ENCODE data around the gene C10orf71. TPM values are rescaled to one million over a fixed set of nuclear protein-coding genes. Genes with fewer than 3 reads are reported as not detected.

C10orf71 gene
- polyA plus RNA-seq, 2 of the 4 experiments (the other 2 are of a cell fraction) = not detected

- TF ChIP-seq CEBPB (IDR thresholded peaks at IDR 0.05) = no peak
- TF ChIP-seq RARB (CRISPR knock-in tag; IDR thresholded peaks at IDR 0.05) = no peak
- no peak for TF ChIP-seq HOXB13 (CRISPR knock-in tag; IDR thresholded peaks at IDR 0.05; ENCODE audit: low read depth)
- TF ChIP-seq ZSCAN20 (CRISPR knock-in tag; IDR thresholded peaks at IDR 0.05) = no peak
- no peak for TF ChIP-seq EHMT2 (IDR thresholded peaks at IDR 0.05; ENCODE audit: low read depth)
- no peak for TF ChIP-seq FOSB (CRISPR knock-in tag; IDR thresholded peaks at IDR 0.05)
- TF ChIP-seq ESRRA (IDR thresholded peaks at IDR 0.05; ENCODE audit: borderline replicate concordance, low read length) = no peak
- no peak for TF ChIP-seq ELK1 (IDR thresholded peaks at IDR 0.05; ENCODE audit: low read depth, low read length)
- TF ChIP-seq, protein P1, sequence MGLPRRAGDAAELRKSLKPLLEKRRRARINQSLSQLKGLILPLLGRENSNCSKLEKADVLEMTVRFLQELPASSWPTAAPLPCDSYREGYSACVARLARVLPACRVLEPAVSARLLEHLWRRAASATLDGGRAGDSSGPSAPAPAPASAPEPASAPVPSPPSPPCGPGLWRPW (IDR thresholded peaks at IDR 0.05) = no peak
- TF ChIP-seq CTCF (IDR thresholded peaks at IDR 0.05) = no peak
- TF ChIP-seq EP300 (IDR thresholded peaks at IDR 0.05) = no peak
- no peak for TF ChIP-seq CHD2 (IDR thresholded peaks at IDR 0.05; ENCODE audit: low read length, partially characterized antibody)
- Histone ChIP-seq H3K4me2 (no peak overlapping the region), H3K4me3 (no peak overlapping the region), H3K4me1 (no peaks in the 10 kb centered on the region), H3K9me3 (no peaks in the 10 kb centered on the region), H3K27ac (no peak overlapping the region)
- CTCF ChIA-PET = no interaction called here
- WGBS (ENCODE audit: missing lambda C conversion rate) = 0% methylated on average over 1 of the region's 1 CpG
- no peak for ATAC-seq
- DNase-seq (ENCODE audit: low read depth in 1 of 2, low spot score in 1 of 2) = no peak
- POLR2A ChIA-PET = no interaction called here
- FAIRE-seq = no peak
Measured at GRCh38 chr10:49269523-49269922, 29.4 kb upstream of the C10orf71 start.

DNA sequence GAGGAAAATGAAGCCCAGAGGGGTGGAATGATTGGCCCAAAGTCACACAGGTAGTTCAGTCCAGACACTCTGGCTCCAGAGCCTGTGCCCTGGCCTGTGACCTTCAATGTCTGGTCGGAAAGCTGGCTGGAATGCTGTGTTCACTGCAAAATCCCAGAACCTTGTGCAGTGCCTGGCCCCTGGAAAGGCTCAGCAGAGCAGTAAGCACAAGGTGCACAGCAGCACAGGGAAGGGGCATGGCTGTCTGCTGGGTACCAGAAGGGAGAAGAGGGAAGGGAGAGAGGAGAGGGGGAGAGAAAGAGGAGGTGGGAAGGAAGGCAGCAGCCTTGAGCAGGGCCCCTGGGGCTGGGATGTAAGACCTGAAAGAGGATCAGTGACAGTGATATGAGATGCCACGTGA is 28.4 kb upstream of the C10orf71 start:
- 5% methylated on average over 2 of the region's 2 CpGs for whole genome bisulfite sequencing (ENCODE audit: missing lambda C conversion rate)
- ChIA-PET CTCF (no interaction called here), POLR2A (no interaction called here)
- DNase-seq (ENCODE audit: low read depth in 1 of 2, low spot score in 1 of 2) (no peak), FAIRE-seq (no peak), ATAC-seq (no peak)
- Histone ChIP-seq H3K4me3 (no peak overlapping the region), H3K27ac (no peak overlapping the region), H3K4me1 (no peaks in the 10 kb centered on the region), H3K4me2 (no peak overlapping the region), H3K9me3 (no peaks in the 10 kb centered on the region)
- TF ChIP-seq CBX8 (IDR thresholded peaks at IDR 0.05) (no peak), HOXB13 (CRISPR knock-in tag; IDR thresholded peaks at IDR 0.05; ENCODE audit: low read depth) (no peak), TFCP2L1 (CRISPR knock-in tag; IDR thresholded peaks at IDR 0.05) (no peak), MAFK (IDR thresholded peaks at IDR 0.05; ENCODE audit: partially characterized antibody) (no peak)

DNA sequence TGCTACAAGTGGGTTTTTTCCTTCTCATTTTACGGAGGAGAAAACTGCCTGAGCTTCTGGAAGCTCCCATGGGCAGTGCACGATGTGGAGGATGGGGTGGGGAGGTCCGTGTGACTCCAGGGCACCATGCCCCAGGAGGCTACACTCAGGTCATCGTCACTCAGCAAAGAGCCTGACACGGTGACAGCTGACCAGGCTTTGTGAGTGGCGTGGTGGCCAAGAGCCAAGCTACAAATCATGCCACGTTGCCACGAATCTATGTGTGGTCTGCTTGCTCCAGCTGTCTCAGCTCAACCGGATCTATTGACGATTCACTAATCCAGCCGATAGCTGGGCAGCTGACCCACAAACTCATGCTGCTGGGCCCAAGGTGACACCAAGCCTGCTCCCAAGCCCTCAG is 27.6 kb upstream of the C10orf71 start:
- Histone ChIP-seq H3K9me3 (no peaks in the 10 kb centered on the region), H3K27ac (no peak overlapping the region), H3K4me2 (no peak overlapping the region), H3K4me3 (no peak overlapping the region), H3K4me1 (no peaks in the 10 kb centered on the region)
- DNase-seq (ENCODE audit: low read depth in 1 of 2, low spot score in 1 of 2) = no peak
- ChIA-PET CTCF (no interaction called here), POLR2A (no interaction called here)
- TF ChIP-seq, protein P2, sequence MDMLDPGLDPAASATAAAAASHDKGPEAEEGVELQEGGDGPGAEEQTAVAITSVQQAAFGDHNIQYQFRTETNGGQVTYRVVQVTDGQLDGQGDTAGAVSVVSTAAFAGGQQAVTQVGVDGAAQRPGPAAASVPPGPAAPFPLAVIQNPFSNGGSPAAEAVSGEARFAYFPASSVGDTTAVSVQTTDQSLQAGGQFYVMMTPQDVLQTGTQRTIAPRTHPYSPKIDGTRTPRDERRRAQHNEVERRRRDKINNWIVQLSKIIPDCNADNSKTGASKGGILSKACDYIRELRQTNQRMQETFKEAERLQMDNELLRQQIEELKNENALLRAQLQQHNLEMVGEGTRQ (IDR thresholded peaks at IDR 0.05) = no peak
- no peak for TF ChIP-seq ZC3H11A (IDR thresholded peaks at IDR 0.05)
- TF ChIP-seq FOSL2 (IDR thresholded peaks at IDR 0.05) = no peak
- no peak for TF ChIP-seq FOSL2 (CRISPR knock-in tag; IDR thresholded peaks at IDR 0.05)
- TF ChIP-seq ZNF302 (CRISPR knock-in tag; IDR thresholded peaks at IDR 0.05) = no peak
- TF ChIP-seq FOXS1 (CRISPR knock-in tag; IDR thresholded peaks at IDR 0.05) = no peak
- TF ChIP-seq, protein P1 (IDR thresholded peaks at IDR 0.05) = no peak
- TF ChIP-seq HDAC2 (IDR thresholded peaks at IDR 0.05) = no peak
- TF ChIP-seq, protein P3, sequence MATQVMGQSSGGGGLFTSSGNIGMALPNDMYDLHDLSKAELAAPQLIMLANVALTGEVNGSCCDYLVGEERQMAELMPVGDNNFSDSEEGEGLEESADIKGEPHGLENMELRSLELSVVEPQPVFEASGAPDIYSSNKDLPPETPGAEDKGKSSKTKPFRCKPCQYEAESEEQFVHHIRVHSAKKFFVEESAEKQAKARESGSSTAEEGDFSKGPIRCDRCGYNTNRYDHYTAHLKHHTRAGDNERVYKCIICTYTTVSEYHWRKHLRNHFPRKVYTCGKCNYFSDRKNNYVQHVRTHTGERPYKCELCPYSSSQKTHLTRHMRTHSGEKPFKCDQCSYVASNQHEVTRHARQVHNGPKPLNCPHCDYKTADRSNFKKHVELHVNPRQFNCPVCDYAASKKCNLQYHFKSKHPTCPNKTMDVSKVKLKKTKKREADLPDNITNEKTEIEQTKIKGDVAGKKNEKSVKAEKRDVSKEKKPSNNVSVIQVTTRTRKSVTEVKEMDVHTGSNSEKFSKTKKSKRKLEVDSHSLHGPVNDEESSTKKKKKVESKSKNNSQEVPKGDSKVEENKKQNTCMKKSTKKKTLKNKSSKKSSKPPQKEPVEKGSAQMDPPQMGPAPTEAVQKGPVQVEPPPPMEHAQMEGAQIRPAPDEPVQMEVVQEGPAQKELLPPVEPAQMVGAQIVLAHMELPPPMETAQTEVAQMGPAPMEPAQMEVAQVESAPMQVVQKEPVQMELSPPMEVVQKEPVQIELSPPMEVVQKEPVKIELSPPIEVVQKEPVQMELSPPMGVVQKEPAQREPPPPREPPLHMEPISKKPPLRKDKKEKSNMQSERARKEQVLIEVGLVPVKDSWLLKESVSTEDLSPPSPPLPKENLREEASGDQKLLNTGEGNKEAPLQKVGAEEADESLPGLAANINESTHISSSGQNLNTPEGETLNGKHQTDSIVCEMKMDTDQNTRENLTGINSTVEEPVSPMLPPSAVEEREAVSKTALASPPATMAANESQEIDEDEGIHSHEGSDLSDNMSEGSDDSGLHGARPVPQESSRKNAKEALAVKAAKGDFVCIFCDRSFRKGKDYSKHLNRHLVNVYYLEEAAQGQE (IDR thresholded peaks at IDR 0.05) = no peak
- TF ChIP-seq CHD4 (IDR thresholded peaks at IDR 0.05; ENCODE audit: borderline replicate concordance) = no peak
- no peak for FAIRE-seq
- 30% methylated on average over 11 of the region's 11 CpGs for WGBS (ENCODE audit: missing lambda C conversion rate)
- ATAC-seq = no peak

Data from A549 (cell line).